Left lung (tissue), 10 donors: ENCODE results near the gene RAB18. TPM values are rescaled to one million over a fixed set of nuclear protein-coding genes. Genes with fewer than 3 reads are reported as not detected.
"Not testable (repeated sequence)": the region's sequence is repeated elsewhere in the genome, so short reads cannot be mapped to it uniquely, and the experiment has no call there.

Experiments used
- ATAC-seq: fragments of 200-7000 bp; cut with Tn5 transposase; one replicate; pipeline ENCODE4 v1.9.1; 2020; ENCODE audit warnings: moderate library complexity
- DNase-seq, 4 donors: peaks; one replicate each; pipeline ENCODE4 v3.0.0-alpha.2; 2013 to 2020
- H3K27ac ChIP-seq, 2 donors: fragments of 200-600 bp; sonication (generic) in 1 of 2; one replicate each; pipeline versions ENCODE4 v1.5.0 to v1.8.0; 2020 to 2021
- H3K27me3 ChIP-seq, 2 donors: fragments of 200-600 bp; sonication (generic) in 1 of 2; one replicate each; pipeline versions ENCODE4 v1.5.0 to v1.8.0; 2020 to 2021
- H3K36me3 ChIP-seq, 2 donors: fragments of 200-600 bp; sonication (generic) in 1 of 2; one replicate each; pipeline versions ENCODE4 v1.5.0 to v1.8.0; 2020 to 2021
- H3K4me1 ChIP-seq, 2 donors: fragments of 200-600 bp; one replicate each; pipeline ENCODE4 v1.8.0; 2021
- H3K4me3 ChIP-seq, 2 donors: fragments of 200-600 bp; sonication (generic) in 1 of 2; one replicate each; pipeline versions ENCODE4 v1.5.0 to v1.8.0; 2020 to 2021; ENCODE audit warnings: mild to moderate bottlenecking in 1 of 2
- H3K9me3 ChIP-seq, 2 donors: fragments of 200-600 bp; sonication (generic) in 1 of 2; one replicate each; pipeline versions ENCODE4 v1.5.0 to v1.8.0; 2020 to 2021
- CTCF ChIP-seq, 2 donors: fragments of 200-600 bp; sonication (generic) in 1 of 2; IDR thresholded peaks; one replicate each; pipeline versions ENCODE4 v1.5.0 to v1.8.0; 2021; ENCODE audit warnings: antibody characterized with exemption in 2 of 2
- intact Hi-C, 2 donors: fragments of 100-400 bp; cut with DNase I; formaldehyde crosslinking; loops; one replicate each; pipeline versions ENCODE4 v1.11.2 to v1.14.2; 2022
- polyA plus RNA-seq, 6 donors: library from polyadenylated mRNA; unstranded; fragments of 120-200 nt; gene quantifications; one replicate each; pipeline ENCODE4 v1.2.1, GENCODE V29; 2013; ENCODE audit not compliant: insufficient read length in 6 of 6
- total RNA-seq, 2 donors: library from RNA; stranded (reverse); fragmentation: NEBNext Ultra II Directional; extraction: Animal tissue kit (Norgen Biotek cat#: 25700); gene quantifications; one replicate each; pipeline ENCODE4 v1.2.1, GENCODE V29; 2021
- donor health status: DM: no; HTN: yes; CAD: no.
- donor health status: DM: no; HTN: no; CAD: no.

Gene RAB18
- total and polyA plus RNA-seq, 8 donors: 80.6 to 115 (median 100) TPM

DNA sequence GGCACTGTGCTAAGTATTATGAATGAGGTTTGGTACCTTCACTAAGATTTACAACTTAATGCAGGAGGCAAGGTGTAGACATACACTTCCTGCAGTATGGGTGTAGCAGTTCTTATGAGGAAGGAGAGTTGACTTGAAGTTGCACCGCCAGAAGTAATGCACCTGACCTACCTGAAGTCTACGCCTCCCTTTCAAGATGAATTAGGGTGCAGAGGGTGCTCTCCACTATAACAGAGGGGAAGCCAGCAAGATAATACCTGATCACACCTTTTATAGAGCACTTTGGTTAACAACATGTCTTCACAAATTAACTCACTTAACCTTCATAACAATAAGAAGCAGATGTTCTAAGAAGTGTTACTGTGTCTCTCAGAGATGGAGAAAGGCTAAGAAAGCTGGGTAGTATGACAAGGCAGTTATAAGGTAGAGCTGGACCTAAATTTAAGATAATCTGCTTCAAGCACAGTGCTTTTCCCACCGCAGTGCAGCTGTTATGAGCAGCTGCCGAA lies 552 bp upstream of the RAB18 start:
- intact Hi-C loops: no loop called here
- Histone ChIP-seq H3K27ac (peak overlapping the region; percentile 71 to 94), H3K9me3 (no peaks in the 10 kb centered on the region), H3K27me3 (no peaks in the 10 kb centered on the region), H3K4me3 (peak overlapping the region; percentile 72 to 85), H3K4me1 (peaks cover 15 to 38% of the 10 kb centered on the region in 2 donors), H3K36me3 (no peaks in the 10 kb centered on the region)
- no peak for TF ChIP-seq CTCF (IDR thresholded peaks at IDR 0.05)
- ATAC-seq (no peak), DNase-seq (no peak)

DNA sequence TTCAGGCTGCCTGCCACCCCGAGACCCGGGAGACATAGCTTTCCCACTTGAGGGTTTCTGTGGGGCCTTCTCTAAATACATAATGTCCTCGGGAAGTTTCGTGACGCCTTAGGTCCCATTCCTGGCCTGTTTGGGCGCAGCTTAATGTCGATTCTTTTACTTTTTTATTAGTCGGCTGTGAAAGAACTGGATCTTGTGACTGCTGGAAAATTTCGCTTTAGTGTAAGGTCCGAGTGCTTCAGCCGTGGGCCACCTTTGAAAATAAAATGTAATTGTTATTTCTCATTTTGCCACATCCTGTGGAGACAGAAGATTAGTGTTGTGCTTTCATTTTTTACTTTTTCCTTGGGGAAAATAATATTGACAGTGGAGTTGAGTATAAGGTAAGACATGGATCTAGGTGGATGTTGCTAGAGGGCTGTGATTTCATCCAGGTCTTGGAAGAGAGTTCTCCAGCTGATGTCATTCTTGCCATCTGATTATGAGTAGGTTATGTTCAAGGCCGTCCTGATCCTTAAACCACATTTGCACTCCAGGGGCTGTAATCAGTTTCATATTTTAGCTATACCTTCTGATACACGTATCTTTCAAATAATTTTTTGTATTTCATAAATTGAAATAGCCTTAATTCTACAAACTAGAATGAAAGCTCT lies 830 bp downstream of the RAB18 start:
- intact Hi-C loops: no loop called here
- H3K9me3 ChIP-seq: no peaks in the 10 kb centered on the region
- DNase-seq (peak in 2 of 4 donors; percentile 14 to 23), ATAC-seq (peak; percentile 13)
- no peak for TF ChIP-seq CTCF (IDR thresholded peaks at IDR 0.05)
- peak overlapping the region; percentile 92 to 94 for H3K27ac ChIP-seq
- H3K27me3 ChIP-seq: no peaks in the 10 kb centered on the region
- peaks cover 0 to 3% of the 10 kb centered on the region in 2 donors for H3K36me3 ChIP-seq
- peaks cover 15 to 38% of the 10 kb centered on the region in 2 donors for H3K4me1 ChIP-seq
- H3K4me3 ChIP-seq: peak overlapping the region; percentile 72 to 85

DNA sequence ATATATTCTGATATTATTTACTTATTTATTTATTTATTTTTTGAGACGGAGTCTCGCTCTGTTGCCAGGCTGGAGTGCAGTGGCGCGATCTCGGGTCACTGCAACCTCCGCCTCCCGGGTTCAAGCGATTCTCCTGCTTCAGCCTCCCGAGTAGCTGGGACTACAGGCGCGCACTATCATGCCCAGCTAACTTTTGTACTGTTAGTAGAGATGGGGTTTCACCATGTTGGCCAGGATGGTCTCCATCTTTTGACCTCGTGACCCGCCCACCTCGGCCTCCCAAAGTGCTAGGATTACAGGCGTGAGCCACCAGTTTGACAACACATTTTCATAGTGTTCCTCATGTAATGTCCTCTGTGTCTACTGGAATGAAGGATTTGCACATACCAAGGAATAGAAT lies 1.4 kb downstream of the RAB18 start:
- intact Hi-C loops, H3K27me3 ChIP-seq, ATAC-seq, H3K9me3 ChIP-seq, H3K27ac ChIP-seq, H3K36me3 ChIP-seq: not testable (repeated sequence)
- H3K4me3 ChIP-seq: peak overlapping the region; percentile 72 to 85
- peaks cover 15 to 38% of the 10 kb centered on the region in 2 donors for H3K4me1 ChIP-seq
- peak in 1 of 4 donors; percentile 30 for DNase-seq

DNA sequence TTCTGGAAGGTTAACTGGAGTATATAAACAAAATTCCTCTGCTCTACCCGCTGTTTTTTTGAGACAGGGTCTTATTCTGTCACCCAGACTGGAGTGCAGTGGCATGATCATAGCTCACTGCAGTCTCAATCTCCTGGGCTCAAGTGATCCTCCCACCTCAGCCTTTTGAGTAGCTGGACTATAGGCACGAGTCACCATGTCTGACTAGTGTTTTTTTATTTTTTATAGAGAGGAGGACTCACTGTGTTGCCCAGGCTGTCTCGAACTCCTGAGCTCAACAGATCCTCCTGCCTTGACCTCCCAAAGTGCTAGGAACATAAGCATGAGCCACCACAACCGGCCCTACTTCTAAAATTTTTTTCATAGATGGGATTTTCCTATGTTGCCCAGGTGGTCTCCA lies 2.2 kb downstream of the RAB18 start:
- H3K36me3 ChIP-seq: peaks cover 0 to 10% of the 10 kb centered on the region in 2 donors
- H3K4me1 ChIP-seq: peaks cover 15 to 38% of the 10 kb centered on the region in 2 donors
- TF ChIP-seq CTCF (IDR thresholded peaks at IDR 0.05): no peak
- intact Hi-C loops: no loop called here
- no peak for DNase-seq
- ATAC-seq: no peak
- no peaks in the 10 kb centered on the region for H3K9me3 ChIP-seq
- H3K4me3 ChIP-seq: no peak overlapping the region
- no peaks in the 10 kb centered on the region for H3K27me3 ChIP-seq
- no peak overlapping the region for H3K27ac ChIP-seq

- intact Hi-C loops: no loop called here
Observed at GRCh38 chr10:27512548-27512947, 8.4 kb downstream of the RAB18 start.

More at GRCh38 chr10:27512548-27512947, 8.4 kb downstream of the RAB18 start:
- no peak overlapping the region for H3K4me3 ChIP-seq
- H3K27ac ChIP-seq: no peak overlapping the region
- H3K27me3 ChIP-seq: no peaks in the 10 kb centered on the region
- peaks cover 0 to 48% of the 10 kb centered on the region in 2 donors for H3K36me3 ChIP-seq
- H3K4me1 ChIP-seq: peaks cover 0 to 26% of the 10 kb centered on the region in 2 donors
- DNase-seq (no peak), ATAC-seq (no peak)
- H3K9me3 ChIP-seq: no peaks in the 10 kb centered on the region
- TF ChIP-seq CTCF (IDR thresholded peaks at IDR 0.05): no peak
